NCI-H748 treated with DMSO at 0.1 percent for 48 hours (cell line): ENCODE data around the gene TREM2.

ENCODE experiments used
- DNase-seq: peaks from one replicate; lab custom pipeline; 2025; lab: John Stamatoyannopoulos, UW

TREM2 gene

GRCh38 chr6:41182069-41183034 lies 19.4 kb upstream of the TREM2 start:
- peak; percentile 6 for DNase-seq

DNA sequence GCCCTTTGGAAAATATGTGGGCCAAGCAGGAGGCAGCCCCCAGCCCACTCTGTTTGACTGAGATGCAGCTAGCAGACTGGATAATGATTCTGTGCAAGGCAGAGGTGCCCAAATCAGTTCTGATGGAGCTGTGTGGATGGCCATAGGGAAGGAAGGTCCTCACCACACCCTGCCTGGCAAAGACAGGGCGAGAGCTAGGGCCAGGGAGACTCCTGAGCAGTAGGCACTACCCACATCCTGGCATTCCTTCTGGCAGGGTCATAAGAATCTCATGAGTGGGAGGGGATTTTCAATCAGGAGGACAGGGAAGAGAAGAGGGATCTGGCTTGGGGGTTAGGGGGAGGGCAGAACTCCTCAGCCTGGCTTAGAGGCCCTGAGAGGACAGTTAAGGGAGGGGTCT lies 18.6 kb upstream of the TREM2 start:
- no peak for DNase-seq

GRCh38 chr6:41179163-41179562 lies 16.2 kb upstream of the TREM2 start:
- DNase-seq: no peak

DNA sequence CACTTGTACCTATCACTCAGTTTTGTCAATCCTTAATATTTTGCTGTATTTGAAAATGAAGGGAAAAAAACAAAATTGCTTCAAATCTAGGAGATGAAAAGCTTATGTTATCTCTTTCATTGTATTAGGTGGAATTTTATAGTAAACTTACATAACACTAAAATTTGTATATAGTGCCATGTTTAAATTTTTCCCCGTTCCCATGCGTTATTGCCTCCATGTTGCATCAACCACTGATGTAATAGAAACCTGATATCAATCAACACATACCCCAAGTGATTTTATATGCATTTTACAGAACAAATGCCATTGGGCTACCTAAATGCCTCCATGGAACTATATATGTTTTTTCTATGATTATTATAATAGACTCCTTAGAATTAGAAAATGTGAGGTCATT lies 14.8 kb upstream of the TREM2 start:
- DNase-seq: no peak

GRCh38 chr6:41177287-41177686 lies 14.4 kb upstream of the TREM2 start:
- DNase-seq: no peak

- no peak for DNase-seq
Measured at GRCh38 chr6:41176189-41176588, 13.3 kb upstream of the TREM2 start.

DNA sequence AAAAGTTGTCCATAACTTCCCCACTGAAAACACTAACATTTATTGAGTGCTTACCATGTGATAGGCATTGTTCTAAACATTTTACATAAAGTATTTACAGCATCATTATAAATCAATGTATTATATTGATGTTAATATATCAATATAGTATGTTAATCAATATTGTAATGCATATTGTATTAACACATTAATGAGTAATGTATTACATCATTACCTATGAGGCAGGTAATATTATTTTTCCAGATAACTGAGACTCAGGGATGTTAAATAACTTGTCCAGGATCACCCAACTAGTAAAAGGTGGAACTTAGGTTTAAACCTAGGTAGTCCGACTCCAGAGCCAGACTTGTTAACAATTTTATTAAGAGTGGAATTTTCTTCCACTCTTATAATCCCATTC lies 12.2 kb upstream of the TREM2 start:
- DNase-seq: no peak

- no peak for DNase-seq
Measured at GRCh38 chr6:41174610-41175009, 11.7 kb upstream of the TREM2 start.

DNA sequence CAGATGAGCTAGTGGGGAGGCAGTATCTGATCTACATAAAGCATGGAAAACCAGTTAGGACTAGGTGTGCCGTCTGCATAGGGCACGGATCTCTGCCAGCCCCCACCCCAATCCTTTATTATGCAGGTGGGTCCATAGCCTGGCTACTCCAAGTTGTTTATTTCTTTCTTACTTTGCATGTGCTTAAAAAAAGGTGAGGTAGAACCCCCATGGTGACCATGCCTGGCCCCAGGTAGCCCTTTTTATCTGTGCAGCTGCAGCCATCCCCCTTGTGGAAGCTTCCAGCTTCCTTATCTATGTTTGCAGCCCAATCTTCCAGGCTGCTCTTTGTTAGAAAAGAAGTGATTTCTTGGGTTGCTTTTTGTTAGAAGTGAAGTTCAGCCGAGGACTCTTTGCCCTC lies 9.0 kb upstream of the TREM2 start:
- no peak for DNase-seq

DNA sequence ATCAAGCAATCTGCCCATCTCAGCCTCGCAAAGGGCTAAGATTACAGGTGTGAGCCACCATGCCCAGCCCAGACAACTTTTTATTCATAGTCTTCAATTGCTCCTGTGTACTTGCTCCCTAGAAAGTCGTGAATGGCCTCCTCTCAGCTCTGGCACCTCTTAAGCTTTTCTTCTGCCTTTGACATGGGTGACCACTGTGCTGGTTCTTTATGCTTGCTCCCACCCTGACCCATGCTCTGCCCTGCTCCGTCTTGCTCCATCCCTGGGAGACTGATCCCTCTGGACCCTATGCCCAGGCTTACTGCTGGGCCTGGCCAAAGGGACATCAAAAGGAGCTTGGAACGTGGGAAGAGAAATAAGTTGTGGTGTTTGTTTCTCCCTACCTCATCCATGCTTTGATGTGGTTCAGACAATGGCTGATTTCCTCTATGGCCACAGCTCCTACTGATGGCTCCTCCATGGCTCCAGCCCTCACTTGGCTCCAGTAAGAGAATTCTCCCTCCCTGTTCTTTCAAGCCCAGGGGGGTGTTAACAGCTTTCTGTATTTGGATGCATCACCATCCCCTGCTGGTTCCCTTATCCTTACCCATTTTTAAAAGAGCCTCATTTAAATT lies 7.7 kb upstream of the TREM2 start:
- no peak for DNase-seq

- DNase-seq: no peak
Measured at GRCh38 chr6:41167173-41167963, 4.5 kb upstream of the TREM2 start.

- no peak for DNase-seq
Measured at GRCh38 chr6:41164551-41165120, 1.7 kb upstream of the TREM2 start.

DNA sequence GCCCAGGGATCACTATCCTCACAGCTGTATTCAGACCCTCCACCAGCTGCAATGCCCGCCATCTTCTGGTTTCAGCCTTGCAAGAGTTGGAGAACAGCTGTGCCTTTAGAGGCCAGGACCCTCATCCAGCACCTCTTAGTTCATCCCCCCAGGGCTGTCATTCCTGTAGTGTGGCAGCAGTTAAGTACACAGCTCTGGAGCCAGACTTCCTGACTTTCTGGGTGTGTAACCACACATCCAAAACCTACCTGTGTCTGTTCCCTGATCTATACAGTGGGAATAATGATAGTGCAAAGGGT lies 452 bp upstream of the TREM2 start:
- DNase-seq: no peak

DNA sequence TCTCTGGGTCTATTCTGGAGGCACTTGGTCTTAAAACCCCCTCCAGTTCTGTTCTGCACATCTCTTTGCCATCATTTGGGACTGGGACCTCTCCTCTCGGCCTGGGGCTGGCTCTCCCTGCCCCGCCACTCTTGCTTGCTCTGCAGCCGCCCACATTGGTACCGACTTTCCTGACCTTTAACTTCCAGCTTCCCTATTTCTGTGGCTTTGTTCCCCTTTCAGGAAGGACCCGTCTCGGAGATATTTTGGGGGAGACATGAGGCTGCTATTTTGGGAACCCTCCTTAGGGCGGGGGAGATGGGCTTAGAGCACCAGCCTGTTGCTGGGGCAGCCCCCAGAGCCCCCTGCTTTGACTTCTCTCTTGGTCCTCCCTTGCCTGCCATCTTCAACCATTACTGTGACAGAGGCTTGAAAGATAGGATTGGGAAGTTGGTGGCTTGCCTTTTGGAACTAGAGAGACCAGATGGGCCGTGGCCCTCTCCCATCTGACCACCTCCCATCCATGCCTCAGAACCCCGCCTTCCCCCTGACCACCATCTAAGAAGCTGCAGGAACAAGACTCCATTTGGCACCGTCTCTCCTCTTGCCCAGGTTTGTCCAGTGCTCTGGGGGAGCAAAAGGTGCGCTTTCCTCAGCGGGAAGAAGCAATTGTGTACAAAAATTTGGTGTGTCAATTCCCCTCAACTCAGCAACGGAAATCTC lies 914 bp downstream of the TREM2 start:
- no peak for DNase-seq

GRCh38 chr6:41161380-41161779 lies 1.5 kb downstream of the TREM2 start:
- no peak for DNase-seq

GRCh38 chr6:41160933-41161332 lies 2.0 kb downstream of the TREM2 start:
- no peak for DNase-seq

- DNase-seq: peak; percentile 7
Measured at GRCh38 chr6:41159415-41160082, 3.4 kb downstream of the TREM2 start.

- no peak for DNase-seq
Measured at GRCh38 chr6:41157323-41157722, 5.6 kb downstream of the TREM2 start.

DNA sequence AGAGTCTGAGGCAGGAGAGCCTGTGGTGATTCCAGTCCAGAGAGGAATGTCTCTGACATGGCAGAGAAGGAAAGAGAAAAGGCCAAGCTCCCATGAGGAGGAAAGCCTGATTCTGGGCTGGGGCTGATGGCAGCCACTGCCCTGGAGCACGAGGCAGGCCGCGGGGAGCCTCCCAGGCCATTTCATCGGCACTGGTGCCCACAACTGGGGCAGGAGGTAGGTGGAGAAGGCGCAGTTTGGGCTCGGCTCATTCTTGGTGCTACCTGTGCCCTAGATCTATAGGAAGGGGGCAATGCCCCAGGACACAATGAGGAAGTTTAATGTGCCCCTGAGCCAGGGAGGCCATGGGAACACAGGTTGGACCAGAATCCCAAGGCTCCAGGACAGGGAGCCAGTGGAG lies 6.1 kb downstream of the TREM2 start:
- no peak for DNase-seq

GRCh38 chr6:41156001-41156400 lies 6.9 kb downstream of the TREM2 start:
- no peak for DNase-seq

- no peak for DNase-seq
Measured at GRCh38 chr6:41155132-41155805, 7.6 kb downstream of the TREM2 start.
